PFSK-1 (cell line): ENCODE results near the gene USP5.

Source experiments
- FOXP2 ChIP-seq: optimal IDR thresholded peaks from 2 replicates; pipeline ENCODE3; 2011; ENCODE audit warnings: borderline replicate concordance, control low read depth, inconsistent platforms; ENCODE audit not compliant: insufficient read depth; ENCODE audit errors: extremely low read length, extremely low read depth
- POLR2AphosphoS5 ChIP-seq: IDR thresholded peaks from 2 replicates; pipeline ENCODE4 v1.6.1; 2012; ENCODE audit warnings: low read depth, mild to moderate bottlenecking, control low read depth, low read length, moderate library complexity
- TAF1 ChIP-seq: IDR thresholded peaks from 2 replicates; pipeline ENCODE4 v1.6.1; 2012; ENCODE audit warnings: low read length, control low read depth, borderline replicate concordance; ENCODE audit not compliant: insufficient read depth

The USP5 gene

DNA sequence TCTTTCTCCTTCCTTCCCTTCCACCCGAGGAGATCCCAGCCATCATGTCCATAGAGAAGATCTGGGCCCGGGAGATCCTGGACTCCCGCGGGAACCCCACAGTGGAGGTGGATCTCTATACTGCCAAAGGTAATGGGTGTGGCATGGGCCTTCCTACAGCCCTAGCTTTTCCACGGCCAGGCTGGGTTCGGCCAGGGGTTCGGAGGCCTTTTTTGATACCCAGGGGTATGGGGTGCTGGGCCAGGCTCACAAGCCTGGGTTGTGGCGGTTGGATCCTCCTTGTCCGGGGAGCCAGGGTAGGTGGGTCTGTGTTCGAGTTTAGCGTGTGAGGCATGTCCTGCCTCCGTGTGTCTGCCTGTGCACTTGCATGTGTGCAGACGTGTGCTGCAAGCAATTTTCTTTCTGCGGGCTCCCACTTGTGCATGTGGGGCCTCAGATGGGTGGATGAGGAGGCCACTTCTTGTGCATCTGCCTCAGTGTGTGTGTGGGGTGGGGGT lies 63.9 kb downstream of the USP5 start:
- no peak for TF ChIP-seq TAF1
- TF ChIP-seq POLR2AphosphoS5: no peak
- TF ChIP-seq FOXP2: no peak
